Measurements from ENCODE around the gene PRAC1.

The PRAC1 gene

DNA sequence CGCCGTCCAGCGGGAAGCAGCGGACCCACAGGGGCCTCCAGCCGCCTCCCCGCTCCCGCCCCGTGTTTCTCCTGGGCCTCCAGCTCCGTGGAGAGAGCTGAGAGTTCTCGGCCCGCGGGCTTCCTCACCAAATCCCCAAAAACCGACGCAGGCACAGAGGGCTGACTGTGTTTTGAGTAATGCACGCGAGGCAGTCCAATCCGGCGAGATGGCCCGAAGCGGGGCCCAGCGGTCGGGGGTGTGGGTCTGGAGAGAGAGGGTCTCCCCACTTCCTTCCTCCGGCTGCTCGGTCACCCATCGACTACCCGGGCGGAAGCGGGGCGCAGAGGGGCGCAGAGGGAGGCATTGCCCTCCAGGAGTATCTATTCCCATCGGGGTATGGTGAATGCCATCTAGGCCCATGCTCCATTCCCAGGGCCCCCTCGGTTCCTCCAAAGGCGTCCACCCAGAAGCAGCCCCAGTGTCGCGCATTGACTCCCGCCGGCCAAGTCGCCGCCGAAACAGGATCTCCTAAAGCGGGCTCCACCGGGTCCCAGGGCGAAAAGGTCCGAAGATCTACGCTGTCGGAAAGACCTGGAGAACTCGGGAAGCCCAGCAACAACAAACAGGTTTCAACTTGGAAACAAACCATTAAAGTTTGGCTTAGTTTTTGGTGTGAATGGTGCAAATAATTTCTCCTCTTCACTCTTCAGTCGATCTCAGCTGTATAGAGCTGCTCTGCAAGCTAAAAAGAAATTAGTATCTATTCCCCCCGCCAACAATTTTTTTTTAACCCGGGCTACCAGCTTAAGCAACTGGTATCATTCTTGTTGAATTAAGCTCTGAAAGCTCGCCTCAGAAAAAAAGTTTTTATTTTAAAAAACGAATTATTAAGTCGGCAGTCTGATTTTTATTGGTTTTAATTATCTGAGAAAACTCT is 25.4 kb upstream of the PRAC1 start:
- TF ChIP-seq, protein P1, sequence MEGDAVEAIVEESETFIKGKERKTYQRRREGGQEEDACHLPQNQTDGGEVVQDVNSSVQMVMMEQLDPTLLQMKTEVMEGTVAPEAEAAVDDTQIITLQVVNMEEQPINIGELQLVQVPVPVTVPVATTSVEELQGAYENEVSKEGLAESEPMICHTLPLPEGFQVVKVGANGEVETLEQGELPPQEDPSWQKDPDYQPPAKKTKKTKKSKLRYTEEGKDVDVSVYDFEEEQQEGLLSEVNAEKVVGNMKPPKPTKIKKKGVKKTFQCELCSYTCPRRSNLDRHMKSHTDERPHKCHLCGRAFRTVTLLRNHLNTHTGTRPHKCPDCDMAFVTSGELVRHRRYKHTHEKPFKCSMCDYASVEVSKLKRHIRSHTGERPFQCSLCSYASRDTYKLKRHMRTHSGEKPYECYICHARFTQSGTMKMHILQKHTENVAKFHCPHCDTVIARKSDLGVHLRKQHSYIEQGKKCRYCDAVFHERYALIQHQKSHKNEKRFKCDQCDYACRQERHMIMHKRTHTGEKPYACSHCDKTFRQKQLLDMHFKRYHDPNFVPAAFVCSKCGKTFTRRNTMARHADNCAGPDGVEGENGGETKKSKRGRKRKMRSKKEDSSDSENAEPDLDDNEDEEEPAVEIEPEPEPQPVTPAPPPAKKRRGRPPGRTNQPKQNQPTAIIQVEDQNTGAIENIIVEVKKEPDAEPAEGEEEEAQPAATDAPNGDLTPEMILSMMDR (IDR thresholded peaks at IDR 0.05; ENCODE audit: extremely low read depth, insufficient read depth, missing control alignments), result no peak
- in situ Hi-C loops (cut with MboI; ENCODE audit: low pct_unique_long_range_greater_than_20kb, low sequenced_read_pairs, unreplicated experiment), result no loop called here
- DNase-seq (ENCODE audit: low spot score), result no peak

DNA sequence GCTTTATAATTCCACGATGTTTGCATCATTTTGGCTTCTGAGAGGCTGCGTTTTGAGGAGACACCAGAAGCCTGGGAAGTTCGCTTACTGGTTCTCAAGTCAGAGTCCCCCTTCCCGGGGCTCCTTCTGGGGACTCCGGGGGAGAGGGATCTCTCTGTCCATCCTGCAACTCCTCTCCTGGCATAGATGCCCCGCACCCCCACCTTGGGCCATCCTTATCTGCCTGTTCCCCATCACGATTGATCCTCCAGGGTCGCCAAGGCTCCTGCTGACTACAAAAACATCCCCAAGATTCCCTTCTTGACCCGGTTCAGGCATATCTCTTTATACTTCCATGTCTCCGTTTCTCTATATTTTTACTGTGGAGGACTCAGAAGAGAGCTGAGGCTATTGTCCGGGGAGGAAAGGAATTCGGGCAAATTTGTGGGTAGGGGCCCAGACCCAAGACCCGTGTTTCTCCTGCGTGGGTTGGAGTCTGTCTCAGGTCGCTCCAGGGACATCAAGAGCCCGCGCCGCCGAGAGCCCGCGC is 24.7 kb upstream of the PRAC1 start:
- TF ChIP-seq, protein P1 (IDR thresholded peaks at IDR 0.05; ENCODE audit: extremely low read depth, insufficient read depth, missing control alignments), result no peak
- in situ Hi-C loops (cut with MboI; ENCODE audit: low pct_unique_long_range_greater_than_20kb, low sequenced_read_pairs, unreplicated experiment), result no loop called here
- no peak for DNase-seq (ENCODE audit: low spot score)

DNA sequence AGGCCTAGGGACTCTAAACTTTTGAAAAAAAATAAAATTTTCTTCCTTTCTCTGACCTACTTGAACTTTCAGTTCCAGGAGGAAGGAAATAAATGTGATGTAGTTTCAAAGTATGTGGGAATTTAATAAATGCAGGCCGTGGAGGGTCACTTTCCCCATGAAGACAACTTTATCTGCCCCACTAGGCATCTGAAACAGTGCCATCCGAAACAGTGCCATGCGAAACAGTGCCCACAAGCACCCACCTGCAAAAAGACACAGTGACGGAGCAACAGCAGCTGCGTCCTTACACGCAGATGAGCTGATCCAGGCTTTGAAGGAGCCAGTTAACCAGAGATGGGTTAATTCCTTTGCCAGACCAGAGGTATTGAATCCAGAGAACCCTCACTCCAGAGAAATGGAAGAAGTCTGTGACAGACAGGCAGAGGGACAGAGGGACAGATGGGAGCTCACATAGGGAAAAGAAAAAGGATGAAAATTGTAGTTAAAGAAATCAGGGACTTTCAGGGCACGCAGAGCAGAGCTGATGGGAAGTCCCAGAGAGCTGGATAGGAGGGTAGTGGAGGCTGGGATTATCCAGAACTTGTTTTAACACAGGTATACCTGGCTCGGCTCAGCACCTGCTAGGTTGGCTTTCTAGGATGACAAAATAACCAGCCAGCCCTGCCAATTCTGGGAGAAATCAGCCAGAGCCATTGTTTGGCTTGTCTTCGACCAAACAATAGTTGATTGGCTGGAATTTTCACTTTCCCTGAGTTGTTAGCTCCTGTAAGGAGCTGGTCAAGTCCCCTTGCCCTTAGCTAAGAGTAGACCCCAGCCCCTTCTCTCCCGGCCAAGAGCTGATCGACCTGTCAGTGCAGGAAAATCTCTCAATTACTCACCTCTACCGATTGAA is 23.3 kb upstream of the PRAC1 start:
- in situ Hi-C loops (cut with MboI; ENCODE audit: low pct_unique_long_range_greater_than_20kb, low sequenced_read_pairs, unreplicated experiment), result no loop called here
- no peak for DNase-seq (ENCODE audit: low spot score)
- TF ChIP-seq, protein P1 (IDR thresholded peaks at IDR 0.05; ENCODE audit: extremely low read depth, insufficient read depth, missing control alignments), result no peak

DNA sequence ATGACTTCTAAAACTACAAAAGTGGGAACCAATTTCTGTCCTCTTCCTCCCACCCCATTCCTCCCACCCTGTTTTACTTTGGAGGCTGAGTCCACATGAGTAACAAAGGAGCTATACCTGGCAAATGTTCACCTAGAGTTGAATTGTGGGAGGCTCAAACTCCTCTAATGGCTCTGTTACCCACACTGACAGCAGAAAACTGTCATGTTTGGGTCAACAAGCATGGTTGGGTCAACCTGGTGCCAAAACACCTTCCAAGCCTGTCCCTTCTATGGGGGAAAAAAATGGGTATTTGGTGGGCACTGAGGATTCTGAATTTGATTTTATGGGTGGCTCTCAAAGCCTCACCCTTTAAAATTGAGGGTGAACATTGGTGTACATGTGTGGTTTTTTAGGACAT is 18.2 kb upstream of the PRAC1 start:
- TF ChIP-seq, protein P1 (IDR thresholded peaks at IDR 0.05; ENCODE audit: extremely low read depth, insufficient read depth, missing control alignments), result no peak
- no peak for DNase-seq (ENCODE audit: low spot score)
- in situ Hi-C loops (cut with MboI; ENCODE audit: low pct_unique_long_range_greater_than_20kb, low sequenced_read_pairs, unreplicated experiment), result no loop called here

DNA sequence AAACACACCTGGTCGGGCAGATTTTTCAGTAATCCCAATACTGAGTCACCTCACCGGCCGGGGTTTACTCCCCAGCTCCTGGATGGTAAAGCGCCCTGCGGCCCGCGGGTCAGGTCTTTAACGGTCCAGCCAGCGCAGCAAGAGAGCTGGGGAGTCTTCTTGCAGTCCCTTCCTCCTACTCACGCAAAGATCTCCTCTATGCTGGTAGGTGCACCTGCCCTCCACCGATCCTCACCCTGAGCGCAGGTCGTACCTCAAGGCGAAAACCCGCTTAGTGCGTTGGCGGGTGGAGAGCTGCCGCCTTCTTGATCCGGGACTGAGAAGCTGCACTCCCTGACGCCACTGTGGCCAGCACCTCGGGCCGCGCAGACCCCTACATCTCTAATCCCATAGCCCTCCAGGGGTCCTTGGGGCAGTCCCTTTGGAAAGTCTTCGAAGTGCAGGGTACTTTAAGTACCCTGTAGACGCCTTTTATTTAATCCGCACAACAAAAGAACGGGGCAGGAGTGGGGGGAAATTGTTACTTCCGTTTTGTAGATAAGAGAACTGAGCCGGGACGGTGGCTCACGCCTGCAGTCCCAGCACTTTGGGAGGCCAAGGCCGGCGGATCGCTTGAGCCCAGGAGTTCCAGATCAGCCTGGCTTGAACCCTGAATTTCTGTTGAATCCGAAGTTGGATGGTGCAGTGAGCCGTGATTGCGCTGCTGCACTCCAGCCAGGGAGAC is 16.6 kb upstream of the PRAC1 start:
- DNase-seq (ENCODE audit: low spot score), result no peak
- TF ChIP-seq, protein P1 (IDR thresholded peaks at IDR 0.05; ENCODE audit: extremely low read depth, insufficient read depth, missing control alignments), result no peak
- in situ Hi-C loops (cut with MboI; ENCODE audit: low pct_unique_long_range_greater_than_20kb, low sequenced_read_pairs, unreplicated experiment), result no loop called here

DNA sequence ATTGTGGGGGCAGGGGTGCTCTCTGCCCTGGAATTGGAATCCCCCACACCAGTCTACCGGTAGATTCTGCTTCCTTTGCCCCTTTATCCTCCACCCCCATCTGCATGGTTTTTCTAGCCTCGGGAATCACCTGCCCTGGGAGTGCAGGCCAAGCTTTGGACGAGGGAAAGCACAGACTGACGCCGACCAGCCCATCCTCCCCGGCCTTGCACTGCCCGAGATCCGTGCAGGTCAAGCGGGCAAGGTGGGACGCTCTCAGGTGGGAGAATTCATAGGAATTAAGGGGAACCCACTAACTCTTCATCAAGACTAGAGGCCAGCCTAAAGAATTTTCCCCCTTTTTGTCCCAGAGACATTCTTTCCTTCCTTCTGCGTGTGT is 16.1 kb upstream of the PRAC1 start:
- TF ChIP-seq, protein P1 (IDR thresholded peaks at IDR 0.05; ENCODE audit: extremely low read depth, insufficient read depth, missing control alignments), result no peak
- in situ Hi-C loops (cut with MboI; ENCODE audit: low pct_unique_long_range_greater_than_20kb, low sequenced_read_pairs, unreplicated experiment), result no loop called here
- DNase-seq (ENCODE audit: low spot score), result no peak

Measured in GM13977 (cell line).